ENCODE results near the gene CLCN1. TPM values are rescaled to one million over a fixed set of nuclear protein-coding genes. Genes with fewer than 3 reads are reported as not detected.

Gene CLCN1
- polyA plus RNA-seq, 4 donors, result 0.05 to 0.17 (median 0.14) TPM

DNA sequence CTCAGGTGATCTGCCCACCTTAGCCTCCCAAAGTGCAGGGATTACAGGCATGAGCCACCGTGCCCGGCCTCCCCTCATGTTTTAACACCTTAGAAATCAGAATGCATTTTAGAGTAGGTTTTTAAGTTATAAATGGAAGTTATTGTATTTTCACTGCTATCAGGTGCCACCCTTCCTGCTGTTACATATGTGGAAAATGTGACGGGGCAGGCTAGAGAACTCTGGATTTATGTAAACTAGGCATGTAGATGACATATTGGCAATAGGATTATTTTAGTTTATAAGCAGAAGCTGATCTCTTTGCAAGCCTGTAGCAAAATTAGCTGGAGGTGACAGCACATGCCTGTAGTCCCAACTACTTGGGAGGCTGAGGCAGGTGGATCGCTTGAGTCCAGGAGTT, 25.6 kb upstream of the CLCN1 start:
- no peak for DNase-seq (ENCODE audit: low read depth in 4 of 4, low spot score in 2 of 4)

DNA sequence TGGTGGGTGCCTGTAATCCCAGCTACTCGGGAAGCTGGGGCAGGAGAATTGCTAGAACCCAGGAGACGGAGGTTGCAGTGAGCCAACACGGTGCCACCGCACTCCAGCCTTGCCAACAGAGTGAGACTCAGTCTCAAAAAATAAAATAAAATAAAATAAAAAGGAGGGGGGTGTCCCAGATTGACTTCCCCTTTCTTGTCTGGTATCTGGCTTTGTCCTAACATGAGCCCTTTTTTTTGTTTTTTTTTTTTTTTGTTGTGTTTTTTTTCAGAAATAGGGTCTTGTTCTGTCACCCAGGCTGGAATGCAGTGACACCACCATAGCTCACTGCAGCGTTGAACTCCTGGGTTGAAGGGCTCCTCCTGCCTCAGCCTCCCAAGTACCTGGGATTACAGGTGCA, 23.0 kb upstream of the CLCN1 start:
- no peak for DNase-seq (ENCODE audit: low read depth in 4 of 4, low spot score in 2 of 4)

DNA sequence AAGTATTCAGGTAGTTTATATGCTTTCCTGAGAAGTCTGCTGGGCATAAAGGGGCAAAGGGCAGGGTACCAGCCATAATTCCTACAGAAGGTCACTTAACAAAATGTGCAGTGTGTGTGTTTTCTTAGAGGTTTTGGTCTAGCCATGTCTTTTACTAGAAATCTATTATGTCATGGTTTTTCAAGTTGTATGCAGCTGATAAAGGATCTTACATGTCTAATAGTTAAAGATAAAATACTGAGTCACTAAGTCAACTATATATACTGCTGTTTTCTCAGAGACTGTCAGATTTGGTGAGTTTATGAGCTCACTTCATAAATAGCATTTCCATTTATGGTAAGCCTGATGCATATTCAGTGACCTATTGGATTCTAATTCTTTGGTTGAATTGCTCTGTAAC, 20.0 kb upstream of the CLCN1 start:
- DNase-seq (ENCODE audit: low read depth in 4 of 4, low spot score in 2 of 4), result no peak

DNA sequence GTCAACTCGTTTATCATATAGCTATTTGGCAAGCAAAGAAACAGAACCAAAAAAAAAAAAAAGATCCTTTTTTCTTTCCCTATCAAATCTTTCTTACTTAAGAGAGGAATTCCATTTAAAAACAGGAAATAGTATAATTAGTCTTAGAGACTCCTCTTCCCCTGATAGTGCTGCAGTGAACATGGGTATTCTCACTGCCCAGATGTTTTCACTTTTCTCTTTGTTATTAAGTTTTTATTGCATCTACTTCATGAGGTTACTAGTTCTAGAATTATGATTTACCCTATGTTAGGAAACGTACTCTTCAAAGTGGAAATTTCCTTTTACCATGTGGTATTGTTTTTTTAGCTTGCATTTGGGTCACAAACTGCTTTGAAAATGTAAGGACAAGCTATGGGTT, 19.2 kb upstream of the CLCN1 start:
- DNase-seq (ENCODE audit: low read depth in 4 of 4, low spot score in 2 of 4), result no peak

DNA sequence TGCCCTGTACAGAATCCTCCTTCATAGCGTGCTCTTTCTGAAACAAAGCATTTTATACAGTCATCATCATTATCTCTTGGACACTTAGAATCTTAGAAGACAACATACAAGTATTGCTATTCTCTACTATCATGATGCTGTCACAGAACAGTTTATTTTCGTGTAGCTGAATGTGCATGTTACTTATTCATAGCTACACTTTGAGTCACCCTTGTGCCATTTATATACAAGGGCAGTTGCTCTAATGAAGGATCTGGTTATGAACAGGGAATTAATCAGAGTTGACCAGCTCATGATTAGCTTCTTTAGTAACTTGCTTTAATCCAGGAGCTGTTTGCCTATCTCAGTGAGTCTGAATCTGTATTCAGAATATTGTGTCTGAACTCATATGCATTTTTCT, 16.6 kb upstream of the CLCN1 start:
- DNase-seq (ENCODE audit: low read depth in 4 of 4, low spot score in 2 of 4), result no peak

DNA sequence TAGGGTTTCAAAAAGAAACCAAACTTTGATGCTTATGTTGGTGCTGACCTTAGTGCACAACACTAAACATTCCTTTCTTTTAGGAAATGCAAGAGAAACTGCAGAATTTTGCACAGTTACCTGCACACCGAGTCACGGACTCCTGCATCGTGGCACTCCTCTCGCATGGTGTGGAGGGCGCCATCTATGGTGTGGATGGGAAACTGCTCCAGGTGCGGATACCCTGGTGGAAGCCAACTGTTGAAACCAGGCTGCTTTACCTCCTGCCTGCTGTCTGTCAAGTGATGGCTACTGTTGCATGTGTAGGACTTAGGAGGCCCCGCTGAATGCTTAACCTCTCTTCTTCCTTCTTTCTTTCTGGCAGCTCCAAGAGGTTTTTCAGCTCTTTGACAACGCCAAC, 16.1 kb upstream of the CLCN1 start:
- DNase-seq (ENCODE audit: low read depth in 4 of 4, low spot score in 2 of 4), result no peak

DNA sequence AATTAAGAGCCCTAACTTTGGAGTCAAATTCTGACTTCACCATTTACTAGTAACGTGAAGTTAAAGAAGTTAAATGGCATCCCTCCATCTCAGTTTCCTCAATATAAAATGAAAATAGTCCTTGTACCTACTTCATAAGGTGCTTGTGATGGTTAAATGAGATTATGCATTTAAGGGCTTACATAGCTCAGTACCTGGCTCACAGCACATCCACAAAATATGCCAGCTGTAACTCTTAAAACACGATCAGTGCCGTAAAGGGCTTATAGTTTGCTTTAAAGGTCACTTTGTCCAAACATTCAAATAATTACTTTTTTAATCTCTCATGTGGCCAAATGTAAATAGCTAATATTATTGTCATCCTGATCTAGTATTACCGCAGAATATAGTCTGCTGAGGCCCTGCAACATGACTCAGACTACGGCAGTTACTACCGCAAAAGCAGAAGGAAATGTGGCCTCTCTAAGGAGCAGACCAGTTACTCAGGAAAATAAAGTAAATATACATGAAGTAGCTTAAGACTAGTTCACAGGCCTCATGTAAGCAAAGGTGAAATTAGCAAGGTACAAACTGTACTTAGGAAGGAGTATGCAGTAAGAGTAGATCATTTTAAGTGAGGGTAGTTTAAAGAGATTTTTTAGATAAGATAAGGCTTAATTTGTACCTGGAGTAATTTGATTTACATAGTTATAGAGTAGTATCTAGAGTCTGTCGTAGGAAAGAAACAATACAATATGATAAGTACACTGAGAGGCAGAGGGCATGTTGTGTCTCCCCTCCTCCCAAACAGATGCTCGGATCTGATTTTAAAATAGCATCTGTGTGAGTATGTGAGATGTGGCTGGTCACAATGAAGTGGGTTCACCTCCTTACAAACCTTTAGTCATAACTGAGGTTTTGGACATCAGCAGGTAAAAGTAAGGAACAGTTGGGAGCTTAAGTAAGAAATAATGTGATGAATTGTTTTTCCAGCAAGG, 14.7 kb upstream of the CLCN1 start:
- DNase-seq (ENCODE audit: low read depth in 4 of 4, low spot score in 2 of 4), result no peak

DNA sequence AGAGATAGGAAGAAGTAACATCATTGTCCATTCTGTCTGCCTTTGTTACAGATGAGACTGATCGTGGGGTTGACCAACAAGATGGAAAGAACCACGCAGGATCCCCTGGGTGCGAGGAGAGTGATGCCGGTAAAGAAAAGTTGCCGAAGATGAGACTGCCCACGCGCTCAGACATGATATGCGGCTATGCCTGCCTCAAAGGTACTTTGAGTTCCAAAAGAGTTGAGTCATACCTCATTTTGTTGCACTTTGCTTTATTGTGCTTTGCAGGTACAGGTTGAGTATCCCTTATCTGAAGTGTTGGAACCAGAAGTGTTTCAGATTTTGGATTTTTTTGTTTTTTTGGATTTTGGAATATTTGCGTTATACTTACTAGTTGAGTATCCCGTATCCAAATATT, 12.2 kb upstream of the CLCN1 start:
- DNase-seq (ENCODE audit: low read depth in 4 of 4, low spot score in 2 of 4), result no peak

DNA sequence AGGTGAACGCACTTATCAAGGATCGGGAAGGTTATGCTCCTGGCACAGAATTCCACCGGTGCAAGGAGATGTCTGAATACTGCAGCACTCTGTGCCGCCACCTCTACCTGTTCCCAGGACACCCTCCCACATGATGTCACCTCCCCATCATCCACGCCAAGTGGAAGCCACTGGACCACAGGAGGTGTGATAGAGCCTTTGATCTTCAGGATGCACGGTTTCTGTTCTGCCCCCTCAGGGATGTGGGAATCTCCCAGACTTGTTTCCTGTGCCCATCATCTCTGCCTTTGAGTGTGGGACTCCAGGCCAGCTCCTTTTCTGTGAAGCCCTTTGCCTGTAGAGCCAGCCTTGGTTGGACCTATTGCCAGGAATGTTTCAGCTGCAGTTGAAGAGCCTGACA, 11.0 kb upstream of the CLCN1 start:
- no peak for DNase-seq (ENCODE audit: low read depth in 4 of 4, low spot score in 2 of 4)

DNA sequence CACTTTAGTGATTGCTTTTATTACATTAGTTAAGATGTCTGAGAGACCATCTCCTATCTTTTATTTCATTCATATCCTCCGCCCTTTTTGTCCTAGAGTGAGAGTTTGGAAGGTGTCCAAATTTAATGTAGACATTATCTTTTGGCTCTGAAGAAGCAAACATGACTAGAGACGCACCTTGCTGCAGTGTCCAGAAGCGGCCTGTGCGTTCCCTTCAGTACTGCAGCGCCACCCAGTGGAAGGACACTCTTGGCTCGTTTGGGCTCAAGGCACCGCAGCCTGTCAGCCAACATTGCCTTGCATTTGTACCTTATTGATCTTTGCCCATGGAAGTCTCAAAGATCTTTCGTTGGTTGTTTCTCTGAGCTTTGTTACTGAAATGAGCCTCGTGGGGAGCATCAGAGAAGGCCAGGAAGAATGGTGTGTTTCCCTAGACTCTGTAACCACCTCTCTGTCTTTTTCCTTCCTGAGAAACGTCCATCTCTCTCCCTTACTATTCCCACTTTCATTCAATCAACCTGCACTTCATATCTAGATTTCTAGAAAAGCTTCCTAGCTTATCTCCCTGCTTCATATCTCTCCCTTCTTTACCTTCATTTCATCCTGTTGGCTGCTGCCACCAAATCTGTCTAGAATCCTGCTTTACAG, 10.4 kb upstream of the CLCN1 start:
- no peak for DNase-seq (ENCODE audit: low read depth in 4 of 4, low spot score in 2 of 4)

DNA sequence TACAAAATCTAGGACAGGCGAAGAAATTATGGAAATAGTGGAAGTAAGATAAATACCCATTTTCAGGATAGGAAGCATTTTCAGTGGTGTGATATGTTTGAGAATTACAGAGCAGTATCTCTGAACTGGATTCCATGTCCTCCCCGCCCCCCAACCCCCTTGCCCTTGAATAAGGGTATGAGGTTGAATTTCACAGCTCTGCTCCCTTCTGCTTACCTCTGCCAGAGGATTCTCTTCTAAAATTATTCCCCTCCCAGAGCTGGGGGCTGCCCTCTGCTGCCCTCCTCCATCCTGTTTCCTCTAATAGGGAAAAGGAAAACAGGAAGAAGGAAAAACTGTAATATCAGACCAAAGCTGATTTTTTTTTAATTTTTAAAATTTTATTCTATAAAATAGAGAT, 7.3 kb upstream of the CLCN1 start:
- DNase-seq (ENCODE audit: low read depth in 4 of 4, low spot score in 2 of 4), result no peak

DNA sequence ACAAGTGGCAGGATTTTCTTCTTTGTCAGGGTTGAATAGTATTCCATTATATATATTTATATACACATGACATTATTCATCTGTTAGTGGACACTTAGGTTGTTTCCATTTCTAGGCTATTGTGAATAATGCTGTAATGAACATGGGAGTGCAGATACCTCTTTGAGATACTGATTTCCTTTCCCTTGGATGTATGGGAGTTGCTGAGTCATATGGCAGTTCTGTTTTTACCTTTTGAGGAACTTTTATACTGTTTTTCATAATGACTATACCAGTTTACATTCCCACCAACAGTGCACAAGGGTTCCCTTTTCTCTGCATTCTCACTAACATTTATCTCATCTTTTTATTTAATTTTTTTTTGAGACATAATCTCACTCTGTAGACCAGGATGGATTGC, 1.8 kb upstream of the CLCN1 start:
- DNase-seq (ENCODE audit: low read depth in 4 of 4, low spot score in 2 of 4), result no peak

DNA sequence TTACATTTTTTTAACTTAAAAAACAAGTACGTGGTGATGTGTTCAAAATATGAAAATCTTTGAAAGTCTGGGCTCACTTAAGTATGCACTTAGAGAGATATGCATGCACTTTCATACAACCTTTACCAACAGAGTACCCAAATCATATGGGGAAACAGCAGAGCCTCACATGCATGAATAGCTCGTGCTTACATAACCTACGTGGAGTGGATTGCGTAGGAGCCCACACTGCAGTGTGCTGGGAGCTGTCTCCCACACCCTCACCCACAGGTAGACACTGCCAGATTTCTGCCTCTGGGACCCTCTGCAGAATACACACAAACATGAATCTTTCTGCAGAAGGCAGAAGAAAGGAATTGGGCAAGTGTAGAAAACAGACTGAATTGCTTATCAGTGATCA, 581 bp downstream of the CLCN1 start:
- DNase-seq (ENCODE audit: low read depth in 4 of 4, low spot score in 2 of 4), result no peak

DNA sequence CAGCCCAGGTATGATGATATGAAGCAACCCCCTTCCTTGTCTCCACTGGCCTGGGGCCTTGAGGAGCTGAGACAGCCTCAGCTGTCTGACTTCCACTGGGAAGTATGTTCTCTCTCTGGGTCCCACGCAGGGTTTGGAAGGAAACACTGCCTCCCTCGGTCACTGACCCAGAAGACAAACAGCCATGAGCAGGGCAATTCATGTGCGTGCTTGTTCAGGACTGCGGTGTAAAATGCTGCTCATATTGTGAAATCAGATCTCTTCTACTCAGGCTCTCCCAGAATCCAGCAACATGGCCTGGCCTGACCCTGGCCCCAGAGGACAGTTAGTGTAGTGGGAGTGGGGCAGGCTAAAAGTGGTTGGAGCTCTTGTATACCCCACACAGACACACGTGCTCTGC, 2.8 kb downstream of the CLCN1 start:
- DNase-seq (ENCODE audit: low read depth in 4 of 4, low spot score in 2 of 4), result no peak

DNA sequence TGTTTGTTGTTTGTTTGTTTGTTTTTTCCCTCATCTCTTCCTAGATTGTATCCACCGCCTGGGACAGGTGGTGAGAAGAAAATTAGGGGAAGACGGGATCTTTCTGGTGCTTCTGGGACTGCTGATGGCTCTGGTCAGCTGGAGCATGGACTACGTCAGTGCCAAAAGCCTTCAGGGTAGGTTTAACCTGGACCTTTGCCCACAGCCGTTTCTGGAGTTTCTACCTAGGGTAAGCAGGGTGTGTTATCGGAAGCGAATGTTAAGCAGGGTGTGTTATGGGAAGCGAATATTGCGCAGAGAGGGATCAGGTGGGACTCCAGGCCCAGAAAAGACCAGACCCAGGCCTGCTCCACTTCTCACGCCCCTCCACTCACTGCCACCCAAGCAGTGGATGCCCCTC, 4.7 kb downstream of the CLCN1 start:
- no peak for DNase-seq (ENCODE audit: low read depth in 4 of 4, low spot score in 2 of 4)

DNA sequence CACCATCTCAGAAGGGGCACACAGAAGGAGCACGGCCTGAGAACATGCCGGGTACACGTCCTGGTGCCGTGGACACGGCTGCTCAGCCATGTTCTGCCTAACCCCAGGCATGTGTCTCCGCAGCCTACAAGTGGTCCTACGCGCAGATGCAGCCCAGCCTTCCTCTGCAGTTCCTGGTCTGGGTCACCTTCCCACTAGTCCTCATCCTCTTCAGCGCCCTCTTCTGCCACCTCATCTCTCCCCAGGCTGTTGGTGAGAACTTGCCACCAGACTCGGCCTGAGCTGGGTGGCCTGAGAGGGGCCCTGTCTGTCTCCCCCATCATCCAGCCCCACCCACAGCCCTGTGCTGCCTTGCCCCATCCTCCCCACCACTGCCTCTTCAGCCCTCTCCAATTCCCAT, 5.3 kb downstream of the CLCN1 start:
- DNase-seq (ENCODE audit: low read depth in 4 of 4, low spot score in 2 of 4), result no peak

DNA sequence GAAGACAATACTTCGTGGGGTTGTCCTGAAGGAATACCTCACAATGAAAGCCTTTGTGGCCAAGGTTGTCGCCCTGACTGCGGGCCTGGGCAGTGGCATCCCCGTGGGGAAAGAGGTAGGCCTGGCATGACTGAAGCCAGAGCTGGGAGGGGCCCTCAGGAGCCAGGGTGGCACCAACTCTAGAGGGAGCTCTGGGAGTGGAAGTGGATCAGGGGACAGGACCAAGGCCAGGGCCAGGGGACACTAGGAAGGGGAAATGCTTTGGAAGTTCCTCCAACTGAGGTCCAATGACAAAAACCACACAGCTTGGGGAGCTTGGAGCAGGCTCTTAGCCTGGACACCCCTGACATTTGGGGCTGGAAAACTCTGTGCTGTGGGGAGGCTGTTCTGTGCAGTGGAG, 5.8 kb downstream of the CLCN1 start:
- no peak for DNase-seq (ENCODE audit: low read depth in 4 of 4, low spot score in 2 of 4)

DNA sequence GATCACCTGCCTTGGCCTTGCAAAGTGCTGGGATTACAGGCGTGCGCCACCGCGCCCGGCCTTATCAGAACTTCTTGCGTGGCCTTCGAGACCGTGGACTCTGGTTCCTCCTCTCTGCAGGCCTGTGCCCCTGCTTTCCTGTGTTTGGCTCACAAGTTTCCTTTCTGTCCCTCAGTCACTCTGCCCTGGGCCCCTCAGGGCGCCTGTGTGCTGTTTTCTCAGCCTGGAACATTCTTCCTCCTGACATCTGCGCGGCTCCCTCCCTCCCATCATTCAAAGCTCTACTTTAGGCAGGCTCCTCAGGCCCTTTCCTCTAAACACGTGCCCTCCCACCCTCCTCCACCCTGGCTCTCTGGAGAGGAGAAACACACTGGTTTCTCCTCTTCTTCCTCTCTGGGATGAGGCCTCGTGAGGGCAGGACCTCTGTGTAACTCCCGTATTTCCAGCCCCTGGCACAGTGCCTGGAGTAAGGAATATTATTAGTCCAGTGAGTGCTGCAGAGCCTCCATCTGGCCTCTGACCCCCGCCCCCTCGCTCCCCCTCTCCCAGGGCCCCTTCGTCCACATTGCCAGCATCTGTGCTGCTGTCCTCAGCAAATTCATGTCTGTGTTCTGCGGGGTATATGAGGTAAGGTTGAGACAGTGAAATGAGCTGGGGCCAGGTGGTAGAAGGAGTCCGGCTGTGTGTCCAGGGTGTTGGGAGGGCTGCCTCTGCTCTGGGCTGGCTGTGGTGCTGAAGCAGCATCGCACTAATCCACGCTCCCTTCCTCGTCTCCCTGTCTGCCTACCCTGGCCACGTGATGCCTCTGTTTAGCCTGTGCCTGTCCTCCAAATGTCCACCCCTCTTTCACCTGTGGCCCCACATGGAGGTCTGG, 7.1 kb downstream of the CLCN1 start:
- no peak for DNase-seq (ENCODE audit: low read depth in 4 of 4, low spot score in 2 of 4)

DNA sequence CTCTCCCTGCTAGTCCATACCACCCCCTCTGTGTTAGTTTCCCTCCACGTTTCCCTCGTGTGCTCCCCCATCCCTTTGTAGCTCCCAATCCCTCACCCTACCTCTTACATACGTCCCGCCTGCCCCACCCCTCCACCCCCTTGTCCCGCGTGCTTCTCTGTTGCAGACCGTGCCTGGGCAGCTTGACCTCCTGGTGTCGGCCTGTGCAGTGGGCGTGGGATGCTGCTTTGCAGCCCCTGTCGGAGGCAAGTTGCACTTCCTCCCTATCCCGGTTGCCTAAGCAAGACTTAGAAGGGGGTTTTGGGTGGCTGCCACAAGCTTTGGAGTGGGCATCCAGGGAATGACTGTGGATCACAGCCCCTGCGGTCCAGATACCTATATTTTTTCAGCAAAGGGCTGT, 7.7 kb downstream of the CLCN1 start:
- no peak for DNase-seq (ENCODE audit: low read depth in 4 of 4, low spot score in 2 of 4)

DNA sequence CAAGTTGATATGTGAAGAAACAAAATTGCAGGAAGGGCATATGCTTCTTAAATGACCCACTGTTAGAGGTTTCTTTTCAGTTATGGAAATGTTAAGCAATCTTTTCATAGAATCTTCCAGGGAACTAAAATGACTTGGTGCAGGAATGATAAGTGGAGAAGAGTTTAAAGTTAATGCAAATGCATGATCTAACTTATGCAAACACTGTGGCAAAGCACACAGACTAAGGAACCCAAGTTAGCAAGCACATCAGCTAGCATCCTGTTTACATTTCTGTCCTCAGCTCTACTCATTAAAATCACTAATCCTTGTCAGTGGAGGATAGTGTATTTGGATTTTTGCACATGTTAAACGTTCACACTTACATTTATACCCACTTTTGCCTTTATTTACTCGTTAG, 9.3 kb downstream of the CLCN1 start:
- no peak for DNase-seq (ENCODE audit: low read depth in 4 of 4, low spot score in 2 of 4)

DNA sequence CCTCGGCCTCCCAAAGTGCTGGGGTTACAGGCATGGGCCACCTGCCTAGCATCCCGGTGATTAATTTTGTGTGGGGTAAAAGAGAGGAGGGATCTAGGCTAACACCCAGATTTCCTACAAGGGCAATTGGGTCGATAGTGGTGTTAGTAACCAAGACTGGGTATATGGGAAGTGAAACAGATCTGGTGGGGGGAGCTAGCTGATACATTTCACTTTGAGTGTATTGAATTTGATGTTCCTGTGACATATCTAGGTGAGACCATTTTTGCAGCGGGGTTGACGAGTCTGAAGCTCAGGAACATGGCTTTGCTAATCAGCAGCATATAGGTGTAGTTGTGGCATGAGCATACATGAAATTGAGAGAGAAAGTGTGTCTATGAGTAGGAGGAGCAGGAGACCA, 12.0 kb downstream of the CLCN1 start:
- no peak for DNase-seq (ENCODE audit: low read depth in 4 of 4, low spot score in 2 of 4)
